GM21360 (cell line): ENCODE data around the gene ADISSP.

Experiments used
- ATAC-seq: cut with Tn5 transposase; IDR thresholded peaks from one replicate; pipeline ENCODE4 v1.9.1; 2021; ENCODE audit warnings: mild to moderate bottlenecking, moderate library complexity; ENCODE audit not compliant: unreplicated experiment

The ADISSP gene

GRCh38 chr20:3720626-3721025 is 46.9 kb downstream of the ADISSP start:
- no peak for ATAC-seq

DNA sequence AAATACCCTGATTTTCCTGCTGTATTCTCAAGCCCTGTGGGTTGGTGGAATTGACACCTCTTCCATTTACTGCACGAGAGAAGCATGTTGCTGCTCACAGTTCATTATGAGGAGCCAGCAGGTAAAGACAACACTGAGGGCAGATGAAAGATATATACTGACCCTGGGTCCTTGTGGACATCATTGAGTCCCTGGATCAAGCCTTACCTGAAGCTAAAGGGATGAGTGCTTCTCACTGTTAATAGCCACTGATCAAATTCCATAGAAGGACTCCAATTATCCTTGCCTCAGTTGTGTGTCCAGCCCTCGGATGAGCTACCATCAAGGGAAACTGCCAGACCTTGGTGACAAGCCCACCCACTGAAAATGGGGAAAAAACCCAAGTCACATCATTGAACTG is 47.5 kb downstream of the ADISSP start:
- no peak for ATAC-seq

DNA sequence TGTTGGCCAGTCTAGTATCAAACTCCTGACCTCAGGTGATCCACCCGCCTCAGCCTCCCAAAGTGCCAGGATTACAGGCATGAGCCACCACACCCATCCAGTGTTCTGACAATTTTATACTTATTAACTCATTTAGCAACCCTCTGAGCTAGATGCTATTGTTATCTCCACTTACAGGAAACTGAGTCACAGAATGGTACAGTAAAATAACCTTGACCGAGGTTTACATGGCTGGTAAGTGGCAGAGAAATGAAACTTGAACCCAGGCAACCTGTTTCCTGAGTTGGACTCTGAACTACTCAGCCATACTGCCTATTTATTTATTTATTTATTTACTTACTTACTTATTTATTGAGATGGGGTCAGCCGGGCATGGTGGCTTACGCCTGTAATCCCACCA is 48.5 kb downstream of the ADISSP start:
- ATAC-seq, result no peak

DNA sequence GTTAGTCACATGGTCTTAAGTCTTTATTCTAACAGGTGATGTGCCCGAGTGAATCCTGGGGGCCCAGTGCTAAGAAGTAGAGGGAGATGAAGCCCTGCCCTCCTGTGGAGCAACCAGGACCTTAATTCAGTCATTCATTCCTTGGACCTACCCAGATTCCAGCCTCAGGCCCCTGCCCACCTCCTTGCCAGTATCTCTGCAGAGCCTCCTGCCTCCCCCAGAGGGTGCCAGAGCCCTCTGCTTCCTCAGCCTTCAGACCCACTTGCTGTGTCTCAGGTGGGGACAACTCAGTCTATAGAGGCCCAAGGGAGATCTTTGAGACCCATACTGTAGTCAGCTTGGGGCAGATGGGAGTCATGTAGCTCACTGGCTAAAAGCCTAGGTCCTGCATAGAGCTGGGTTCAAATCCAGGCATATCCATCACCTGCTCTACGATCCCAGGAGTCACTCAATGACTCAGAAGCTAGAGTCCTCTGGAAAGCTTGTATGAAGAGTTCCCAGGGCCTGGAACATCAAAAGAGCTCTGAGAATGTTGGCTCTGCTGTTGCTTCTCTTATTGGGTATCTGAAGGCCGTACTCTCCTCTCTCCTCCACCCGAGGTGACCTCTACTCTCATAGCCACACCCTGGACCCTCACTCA is 51.2 kb downstream of the ADISSP start:
- no peak for ATAC-seq

GRCh38 chr20:3714092-3714491 is 53.5 kb downstream of the ADISSP start:
- no peak for ATAC-seq

DNA sequence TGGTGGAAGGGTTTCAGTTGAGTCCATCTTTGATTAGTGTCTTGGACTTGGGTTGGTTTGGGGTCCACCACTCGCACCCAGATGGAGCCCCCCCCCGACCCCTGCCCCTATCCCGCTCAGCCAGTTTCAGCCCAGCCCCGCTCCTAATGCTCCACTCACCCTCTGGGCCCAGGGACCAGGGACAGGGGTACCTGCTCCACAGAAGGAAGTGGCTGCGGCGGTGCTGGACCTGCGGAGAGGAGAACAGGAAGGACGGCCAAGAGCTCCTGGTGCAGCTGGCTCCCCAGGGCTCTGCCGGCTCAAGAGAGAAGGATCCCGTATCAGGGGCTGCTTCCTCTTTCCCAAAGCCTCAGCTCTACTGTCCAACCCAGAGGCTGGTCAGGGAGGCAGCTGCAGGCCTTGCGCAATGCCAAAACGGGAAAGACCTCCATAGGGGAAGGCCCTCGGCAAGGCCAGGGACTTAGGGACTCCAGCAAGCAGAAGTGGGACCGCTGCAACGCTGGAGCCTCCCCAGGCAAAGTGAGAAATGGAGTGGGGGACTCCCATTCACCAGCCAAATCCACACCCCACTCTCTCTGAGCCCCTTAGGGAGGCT is 55.2 kb downstream of the ADISSP start, which contains the start of gene SIGLEC1:
Gene SIGLEC1, minus strand, starts transcription at position 322 of the 595 bp plus-strand sequence. CDS start 5,472 bp downstream, outside the sequence.
- no peak for ATAC-seq

DNA sequence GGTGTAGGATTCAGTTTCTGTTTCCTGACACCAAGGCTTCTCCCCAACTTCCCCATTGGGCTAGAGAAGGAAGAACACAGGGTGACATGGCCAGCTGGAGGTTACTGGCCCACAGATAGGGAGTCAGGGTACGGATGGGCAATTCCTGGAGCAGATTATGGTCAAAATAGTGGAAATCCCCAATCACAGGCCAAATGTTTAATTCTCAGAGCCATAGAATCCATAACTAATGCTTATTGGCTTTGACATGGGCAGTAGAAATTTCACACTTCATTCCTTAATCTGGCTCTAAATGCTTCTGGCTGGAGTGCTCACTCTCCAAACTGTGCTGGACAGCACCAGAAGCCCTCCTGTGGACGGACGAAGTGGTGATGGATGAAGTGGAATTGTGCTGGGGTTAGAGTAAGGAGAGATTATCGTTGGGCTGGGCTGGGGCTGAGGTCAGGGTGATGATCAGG is 56.0 kb downstream of the ADISSP start:
- ATAC-seq, result no peak

- no peak for ATAC-seq
These were observed 56.7 kb downstream of the ADISSP start for GRCh38 chr20:3710703-3711483.

GRCh38 chr20:3710011-3710466 is 57.5 kb downstream of the ADISSP start:
- no peak for ATAC-seq

GRCh38 chr20:3707508-3707899 is 60.0 kb downstream of the ADISSP start:
- no peak for ATAC-seq

GRCh38 chr20:3706774-3707507 is 60.6 kb downstream of the ADISSP start:
- ATAC-seq, result no peak

- no peak for ATAC-seq
These were observed 61.4 kb downstream of the ADISSP start for GRCh38 chr20:3705970-3706739.

DNA sequence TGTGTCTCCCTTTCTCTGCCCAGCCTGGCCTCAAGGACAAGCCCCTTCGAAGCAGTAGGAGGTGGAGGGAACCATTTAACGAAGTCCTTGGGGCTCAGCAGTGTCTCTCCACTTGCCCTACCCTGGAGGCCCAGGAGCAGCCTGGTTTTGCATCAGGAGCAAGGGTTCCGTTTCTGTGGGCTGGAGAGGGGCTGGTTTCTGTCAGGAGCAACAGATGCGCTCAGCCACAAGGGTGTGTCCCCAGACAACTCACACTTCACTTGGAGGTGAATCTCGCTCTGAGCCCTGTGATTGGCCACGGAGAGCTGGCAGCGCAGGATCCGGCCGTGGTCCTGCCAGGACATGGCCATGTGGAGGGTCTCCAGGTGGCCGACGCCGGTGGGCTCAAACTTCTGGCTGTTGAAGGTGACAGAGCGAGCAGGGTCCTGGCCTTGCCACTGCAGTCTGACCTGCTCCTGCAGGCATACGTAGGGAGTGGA is 62.0 kb downstream of the ADISSP start:
- ATAC-seq, result no peak

DNA sequence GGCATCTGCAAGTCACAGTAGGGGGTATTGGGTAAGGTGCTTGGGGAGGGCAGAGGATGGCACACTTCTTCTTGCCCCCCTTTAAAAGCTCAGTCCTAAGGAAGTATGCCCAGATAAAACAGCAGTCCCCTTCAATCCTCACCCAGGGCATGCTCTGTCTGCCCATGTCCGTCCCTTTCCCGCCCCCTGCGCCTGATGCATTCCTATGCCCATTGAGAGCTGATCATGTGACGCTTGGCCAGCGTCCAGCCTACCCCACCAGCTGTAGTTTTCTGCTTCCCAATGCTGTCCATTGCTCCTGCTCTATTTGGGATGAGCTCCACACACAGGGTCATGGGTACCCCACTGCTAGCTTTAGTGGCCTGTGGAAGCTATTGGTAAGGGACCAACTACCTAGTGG is 63.5 kb downstream of the ADISSP start:
- no peak for ATAC-seq
